Sigmoid colon (tissue), 4 donors: ENCODE results near the gene ACOXL.

ENCODE experiments used
- POLR2A ChIP-seq, 2 donors: fragments of 450-650 bp; IDR thresholded peaks; one replicate each; pipeline ENCODE4 v1.6.1; 2016; ENCODE audit warnings: antibody characterized with exemption in 2 of 2, mild to moderate bottlenecking in 2 of 2, moderate library complexity in 2 of 2
- POLR2AphosphoS5 ChIP-seq, 4 donors: sonication (generic); formaldehyde crosslinking; IDR thresholded peaks; one replicate each; pipeline ENCODE4 v1.6.1; 2017; ENCODE audit warnings: antibody characterized with exemption in 4 of 4
- TF ChIP-seq, protein P1 (sequence below), 4 experiments: fragments of 450-650 bp in 3 of 4; fragments of 200-600 bp in 1 of 4; IDR thresholded peaks; one replicate each; pipeline ENCODE4 v1.5.1; 2016 to 2019; ENCODE audit warnings: antibody characterized with exemption in 4 of 4, mild to moderate bottlenecking in 3 of 4, moderate library complexity in 2 of 4

GRCh38 chr2:110858993-110859701 is 126.8 kb downstream of the ACOXL start:
- TF ChIP-seq, protein P1, sequence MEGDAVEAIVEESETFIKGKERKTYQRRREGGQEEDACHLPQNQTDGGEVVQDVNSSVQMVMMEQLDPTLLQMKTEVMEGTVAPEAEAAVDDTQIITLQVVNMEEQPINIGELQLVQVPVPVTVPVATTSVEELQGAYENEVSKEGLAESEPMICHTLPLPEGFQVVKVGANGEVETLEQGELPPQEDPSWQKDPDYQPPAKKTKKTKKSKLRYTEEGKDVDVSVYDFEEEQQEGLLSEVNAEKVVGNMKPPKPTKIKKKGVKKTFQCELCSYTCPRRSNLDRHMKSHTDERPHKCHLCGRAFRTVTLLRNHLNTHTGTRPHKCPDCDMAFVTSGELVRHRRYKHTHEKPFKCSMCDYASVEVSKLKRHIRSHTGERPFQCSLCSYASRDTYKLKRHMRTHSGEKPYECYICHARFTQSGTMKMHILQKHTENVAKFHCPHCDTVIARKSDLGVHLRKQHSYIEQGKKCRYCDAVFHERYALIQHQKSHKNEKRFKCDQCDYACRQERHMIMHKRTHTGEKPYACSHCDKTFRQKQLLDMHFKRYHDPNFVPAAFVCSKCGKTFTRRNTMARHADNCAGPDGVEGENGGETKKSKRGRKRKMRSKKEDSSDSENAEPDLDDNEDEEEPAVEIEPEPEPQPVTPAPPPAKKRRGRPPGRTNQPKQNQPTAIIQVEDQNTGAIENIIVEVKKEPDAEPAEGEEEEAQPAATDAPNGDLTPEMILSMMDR (IDR thresholded peaks at IDR 0.05): no peak
- no peak for TF ChIP-seq POLR2A (IDR thresholded peaks at IDR 0.05)
- TF ChIP-seq POLR2AphosphoS5 (IDR thresholded peaks at IDR 0.05): no peak
